ENCODE results near the gene THBS3. TPM values are rescaled to one million over a fixed set of nuclear protein-coding genes. Genes with fewer than 3 reads are reported as not detected.
A peak's percentile ranks its signal among the peaks of the same experiment; 100 is the strongest.
"Not testable (repeated sequence)": the region's sequence is repeated elsewhere in the genome, so short reads cannot be mapped to it uniquely, and the experiment has no call there.

Gene THBS3
- total and polyA plus RNA-seq, 2 experiments from 2014 or later, result 19.8 to 39.9 TPM

DNA sequence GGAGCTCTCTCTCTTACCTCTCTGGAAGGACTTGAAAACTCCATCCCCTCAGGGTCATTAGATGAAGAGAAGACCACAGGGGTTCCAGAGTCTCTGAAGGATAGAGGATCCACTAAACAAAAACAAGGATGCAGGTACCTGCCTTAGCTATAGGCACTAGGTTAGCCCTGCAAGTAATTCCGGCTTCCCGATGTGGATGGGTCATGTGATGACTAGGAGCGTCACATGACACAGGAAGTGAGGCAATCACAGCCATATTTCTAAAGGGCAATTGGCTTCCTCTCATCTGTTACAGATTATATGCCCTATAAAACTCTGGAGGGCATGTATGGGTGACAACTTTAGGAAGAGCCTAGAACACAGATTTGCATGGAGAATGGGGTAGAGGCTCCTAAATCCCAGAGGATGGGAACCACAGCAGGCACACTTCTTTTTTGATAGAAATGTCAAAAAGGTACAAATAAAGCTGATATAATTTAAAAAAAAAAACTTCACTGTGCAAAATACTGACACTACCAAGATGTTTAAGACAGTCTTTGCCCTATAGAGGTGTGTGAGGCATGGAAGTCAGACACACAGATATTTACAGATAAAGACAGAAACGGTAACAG is 33.5 kb upstream of the THBS3 start:
- 21% methylated on average over 4 of the region's 4 CpGs for WGBS (ENCODE audit: low lambda C conversion rate, missing lambda C conversion rate)
- Histone ChIP-seq H3K4me1 (ENCODE audit: insufficient read depth) (peaks cover 15% of the 10 kb centered on the region), H3K4me2 (peak overlapping the region; percentile 76), H3K36me3 (replicated peaks; ENCODE audit: insufficient read depth, low read depth) (no peaks in the 10 kb centered on the region), H4K20me1 (ENCODE audit: insufficient read depth, poor library complexity, severe bottlenecking) (no peaks in the 10 kb centered on the region), H3K27ac (no peak overlapping the region), H2AFZ (peak overlapping the region; percentile 29), H3K4me3 (peak overlapping the region; percentile 30), H3K9me2 (replicated peaks; ENCODE audit: insufficient read depth) (no peaks in the 10 kb centered on the region), H3K27me3 (no peaks in the 10 kb centered on the region), H3K9me3 (ENCODE audit: low read depth) (no peaks in the 10 kb centered on the region), H3K79me2 (peaks cover 11% of the 10 kb centered on the region)
- TF ChIP-seq CTCF (IDR thresholded peaks at IDR 0.05; ENCODE audit: poor library complexity), result no peak
- TF ChIP-seq EZH2phosphoT487 (IDR thresholded peaks at IDR 0.05; ENCODE audit: low read depth, severe bottlenecking, unreplicated experiment), result no peak
- TF ChIP-seq EZH2 (IDR thresholded peaks at IDR 0.05; ENCODE audit: borderline replicate concordance), result no peak
- DNase-seq (ENCODE audit: low spot score), result peak; percentile 87

DNA sequence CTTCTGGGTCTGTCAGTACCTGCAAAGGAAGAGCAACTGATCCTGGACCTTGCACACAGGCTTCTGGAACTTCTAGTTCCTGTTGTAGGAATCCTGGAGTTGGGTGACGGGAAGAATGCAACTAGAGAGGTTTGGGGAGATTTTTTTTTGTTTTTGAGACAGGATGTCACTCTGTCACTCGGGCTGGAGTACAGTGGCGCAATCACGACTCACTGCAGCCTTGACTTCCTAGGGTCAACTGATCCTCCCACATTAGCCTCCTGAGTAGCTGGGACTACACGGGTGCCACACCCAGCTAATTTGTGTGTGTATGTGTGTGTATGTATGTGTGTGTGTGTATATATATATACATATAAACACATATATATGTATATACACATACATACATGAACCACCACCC is 28.8 kb upstream of the THBS3 start:
- Histone ChIP-seq H3K4me3 (no peak overlapping the region), H3K4me2 (no peak overlapping the region), H3K9me2 (replicated peaks; ENCODE audit: insufficient read depth) (no peaks in the 10 kb centered on the region), H3K79me2 (no peaks in the 10 kb centered on the region), H3K27me3 (no peaks in the 10 kb centered on the region), H3K36me3 (replicated peaks; ENCODE audit: insufficient read depth, low read depth) (no peaks in the 10 kb centered on the region), H4K20me1 (ENCODE audit: insufficient read depth, poor library complexity, severe bottlenecking) (no peaks in the 10 kb centered on the region), H2AFZ (no peak overlapping the region), H3K27ac (no peak overlapping the region), H3K4me1 (ENCODE audit: insufficient read depth) (no peaks in the 10 kb centered on the region), H3K9me3 (ENCODE audit: low read depth) (no peaks in the 10 kb centered on the region)
- DNase-seq (ENCODE audit: low spot score), result no peak
- no peak for TF ChIP-seq EZH2 (IDR thresholded peaks at IDR 0.05; ENCODE audit: borderline replicate concordance)
- no peak for TF ChIP-seq CTCF (IDR thresholded peaks at IDR 0.05; ENCODE audit: poor library complexity)
- no peak for TF ChIP-seq EZH2phosphoT487 (IDR thresholded peaks at IDR 0.05; ENCODE audit: low read depth, severe bottlenecking, unreplicated experiment)
- 90% methylated on average over 5 of the region's 5 CpGs for WGBS (ENCODE audit: low lambda C conversion rate, missing lambda C conversion rate)

DNA sequence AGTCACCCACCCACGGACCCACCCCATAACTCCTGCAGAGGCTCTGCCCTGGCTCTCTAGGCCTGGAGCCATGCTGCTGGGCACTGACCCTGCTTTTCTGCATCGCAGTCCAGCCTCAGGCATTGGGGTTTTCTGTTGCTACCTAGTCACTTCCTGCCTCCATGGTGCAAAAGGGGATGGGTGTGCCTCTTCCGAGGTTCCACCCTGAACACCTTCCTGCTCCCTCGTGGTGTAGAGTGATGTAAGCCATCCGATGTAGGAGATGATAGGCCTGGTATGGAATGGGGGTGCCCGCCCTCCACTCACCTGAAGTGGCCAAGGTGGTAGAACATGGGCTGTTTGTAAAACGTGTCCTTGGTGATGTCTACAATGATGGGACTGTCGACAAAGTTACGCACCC is 27.7 kb upstream of the THBS3 start:
- not testable (repeated sequence) for DNase-seq (ENCODE audit: low spot score); H3K9me2 ChIP-seq (replicated peaks; ENCODE audit: insufficient read depth); H3K9me3 ChIP-seq (ENCODE audit: low read depth); H2AFZ ChIP-seq; H3K27me3 ChIP-seq; H3K4me3 ChIP-seq; H3K4me2 ChIP-seq; H3K27ac ChIP-seq; H3K79me2 ChIP-seq; H3K4me1 ChIP-seq (ENCODE audit: insufficient read depth); H4K20me1 ChIP-seq (ENCODE audit: insufficient read depth, poor library complexity, severe bottlenecking); H3K36me3 ChIP-seq (replicated peaks; ENCODE audit: insufficient read depth, low read depth)
- 98% methylated on average over 7 of the region's 9 CpGs for WGBS (ENCODE audit: low lambda C conversion rate, missing lambda C conversion rate)

- H3K36me3 ChIP-seq (replicated peaks; ENCODE audit: insufficient read depth, low read depth); H3K4me2 ChIP-seq; H3K9me2 ChIP-seq (replicated peaks; ENCODE audit: insufficient read depth); DNase-seq (ENCODE audit: low spot score); H3K4me1 ChIP-seq (ENCODE audit: insufficient read depth); H3K9me3 ChIP-seq (ENCODE audit: low read depth); H3K27ac ChIP-seq; H4K20me1 ChIP-seq (ENCODE audit: insufficient read depth, poor library complexity, severe bottlenecking); H3K4me3 ChIP-seq; H3K79me2 ChIP-seq; H3K27me3 ChIP-seq; H2AFZ ChIP-seq: not testable (repeated sequence)
- WGBS (ENCODE audit: low lambda C conversion rate, missing lambda C conversion rate), result 100% methylated on average over 1 of the region's 5 CpGs
Measured at GRCh38 chr1:155233502-155233901, 25.8 kb upstream of the THBS3 start.

DNA sequence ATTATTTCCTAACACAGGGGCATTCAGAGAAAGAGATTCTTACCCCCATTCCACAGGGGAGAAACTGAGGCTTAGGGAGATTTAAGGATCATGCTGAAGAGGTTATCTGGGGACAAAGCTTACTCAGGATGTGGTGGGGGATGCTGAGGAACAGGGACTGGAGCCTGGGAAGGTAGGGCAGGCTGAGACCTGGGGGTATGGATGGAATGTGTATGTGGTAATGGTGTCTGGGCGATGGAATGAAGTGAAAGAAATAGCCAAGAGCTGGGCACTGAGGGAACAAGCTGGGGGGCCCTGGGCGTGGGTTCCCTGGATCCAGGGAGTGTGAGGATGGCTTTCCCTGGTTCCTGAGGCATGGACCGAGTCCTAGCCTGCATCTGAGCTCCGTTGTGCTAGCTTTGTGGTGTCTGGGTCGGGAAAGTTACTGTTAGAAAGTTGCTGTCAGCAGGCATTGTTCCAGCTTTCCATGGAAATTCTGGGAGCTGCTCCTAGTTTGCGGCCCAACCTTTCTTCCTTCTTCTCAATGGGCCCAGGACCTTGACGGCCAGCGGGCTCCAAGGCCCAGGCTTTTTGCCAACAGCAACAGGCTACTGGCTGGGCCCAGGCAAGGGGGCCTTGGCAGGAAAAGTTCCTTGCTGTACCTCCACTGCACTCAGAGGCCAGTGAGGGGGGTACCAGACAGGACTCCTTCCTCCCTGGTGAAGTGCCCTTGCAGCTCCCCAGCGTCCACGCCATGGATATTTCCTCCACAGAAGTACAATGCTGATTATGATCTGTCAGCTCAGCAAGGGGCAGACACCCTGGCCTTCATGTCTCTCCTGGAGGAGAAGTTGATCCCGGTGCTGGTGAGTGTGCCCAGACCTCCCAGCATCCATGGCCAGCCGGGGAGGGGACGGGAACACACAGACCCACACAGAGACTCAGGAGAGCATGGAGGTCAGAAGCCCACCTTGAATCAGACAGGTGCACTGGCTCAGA is 24.6 kb upstream of the THBS3 start:
- H4K20me1 ChIP-seq (ENCODE audit: insufficient read depth, poor library complexity, severe bottlenecking); H3K9me3 ChIP-seq (ENCODE audit: low read depth); DNase-seq (ENCODE audit: low spot score); H3K9me2 ChIP-seq (replicated peaks; ENCODE audit: insufficient read depth); H3K79me2 ChIP-seq; H3K4me3 ChIP-seq; H3K4me1 ChIP-seq (ENCODE audit: insufficient read depth); H3K27me3 ChIP-seq; H2AFZ ChIP-seq; H3K36me3 ChIP-seq (replicated peaks; ENCODE audit: insufficient read depth, low read depth); H3K4me2 ChIP-seq: not testable (repeated sequence)
- WGBS (ENCODE audit: low lambda C conversion rate, missing lambda C conversion rate), result 85% methylated on average over 11 of the region's 13 CpGs
- H3K27ac ChIP-seq, result peak overlapping the region; percentile 16

- H3K9me2 ChIP-seq (replicated peaks; ENCODE audit: insufficient read depth); H3K9me3 ChIP-seq (ENCODE audit: low read depth); H3K79me2 ChIP-seq; DNase-seq (ENCODE audit: low spot score); H3K4me2 ChIP-seq; H3K4me1 ChIP-seq (ENCODE audit: insufficient read depth); H4K20me1 ChIP-seq (ENCODE audit: insufficient read depth, poor library complexity, severe bottlenecking); H3K4me3 ChIP-seq; H3K27me3 ChIP-seq; H3K36me3 ChIP-seq (replicated peaks; ENCODE audit: insufficient read depth, low read depth); H3K27ac ChIP-seq; H2AFZ ChIP-seq: not testable (repeated sequence)
- WGBS (ENCODE audit: low lambda C conversion rate, missing lambda C conversion rate), result 70% methylated on average over 3 of the region's 3 CpGs
Measured at GRCh38 chr1:155231302-155231701, 23.6 kb upstream of the THBS3 start.
